Type B pancreatic cell (in vitro differentiated cells): ENCODE data around the gene PCDHGA12. TPM values are rescaled to one million over a fixed set of nuclear protein-coding genes. Genes with fewer than 3 reads are reported as not detected.
"Not testable (repeated sequence)": the region's sequence is repeated elsewhere in the genome, so short reads cannot be mapped to it uniquely, and the experiment has no call there.

Experiments
- DNase-seq: peaks from one replicate; pipeline ENCODE4 v3.0.0; 2021; ENCODE audit warnings: mixed read lengths; ENCODE audit not compliant: unreplicated experiment; ENCODE audit errors: extremely low spot score
- H3K27ac Mint-ChIP-seq: 2 replicates; pipeline ENCODE4 v1.8.0; 2021; ENCODE audit warnings: mild to moderate bottlenecking, mixed read lengths
- H3K27me3 Mint-ChIP-seq: 2 replicates; pipeline ENCODE4 v1.8.0; 2021; ENCODE audit warnings: mixed read lengths
- H3K36me3 Mint-ChIP-seq: 2 replicates; pipeline ENCODE4 v1.8.0; 2021; ENCODE audit warnings: mixed read lengths
- H3K4me1 Mint-ChIP-seq: one replicate; pipeline ENCODE4 v1.8.0; 2021; ENCODE audit warnings: mixed read lengths; ENCODE audit not compliant: unreplicated experiment
- H3K4me3 Mint-ChIP-seq: 2 replicates; pipeline ENCODE4 v1.8.0; 2021; ENCODE audit warnings: mild to moderate bottlenecking, mixed read lengths
- H3K9me3 Mint-ChIP-seq: 2 replicates; pipeline ENCODE4 v1.8.0; 2021; ENCODE audit warnings: mixed read lengths
- CTCF ChIP-seq: fragments of 200-600 bp; sonication (generic); conservative IDR thresholded peaks from 2 replicates; pipeline ENCODE4 v1.5.0; 2021; ENCODE audit warnings: antibody characterized with exemption, mild to moderate bottlenecking
- total RNA-seq: library from RNA; stranded (reverse); gene quantifications from 2 replicates; pipeline ENCODE4 v1.2.1, GENCODE V29; 2021; ENCODE audit warnings: low replicate concordance

The PCDHGA12 gene
- total RNA-seq, 1 donor from 2014 or later, result 1.7 TPM

GRCh38 chr5:141427783-141428426 lies 2.4 kb upstream of the PCDHGA12 start:
- no peak for DNase-seq
- Mint-ChIP-seq H3K4me3 (peak overlapping the region; percentile 34), H3K27ac (no peak overlapping the region), H3K36me3 (peaks cover 39% of the 10 kb centered on the region), H3K9me3 (peaks cover 21% of the 10 kb centered on the region), H3K4me1 (no peaks in the 10 kb centered on the region), H3K27me3 (no peaks in the 10 kb centered on the region)
- no peak for TF ChIP-seq CTCF

DNA sequence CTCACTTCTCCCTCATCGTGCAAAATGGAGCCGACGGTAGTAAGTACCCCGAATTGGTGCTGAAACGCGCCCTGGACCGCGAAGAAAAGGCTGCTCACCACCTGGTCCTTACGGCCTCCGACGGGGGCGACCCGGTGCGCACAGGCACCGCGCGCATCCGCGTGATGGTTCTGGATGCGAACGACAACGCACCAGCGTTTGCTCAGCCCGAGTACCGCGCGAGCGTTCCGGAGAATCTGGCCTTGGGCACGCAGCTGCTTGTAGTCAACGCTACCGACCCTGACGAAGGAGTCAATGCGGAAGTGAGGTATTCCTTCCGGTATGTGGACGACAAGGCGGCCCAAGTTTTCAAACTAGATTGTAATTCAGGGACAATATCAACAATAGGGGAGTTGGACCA lies 979 bp downstream of the PCDHGA12 start:
- Mint-ChIP-seq H3K36me3 (peaks cover 40% of the 10 kb centered on the region), H3K27ac (no peak overlapping the region), H3K4me1 (no peaks in the 10 kb centered on the region), H3K4me3 (no peak overlapping the region), H3K9me3 (peaks cover 19% of the 10 kb centered on the region), H3K27me3 (no peaks in the 10 kb centered on the region)
- no peak for DNase-seq
- TF ChIP-seq CTCF, result no peak

- H3K4me1 Mint-ChIP-seq, H3K27me3 Mint-ChIP-seq, H3K4me3 Mint-ChIP-seq, H3K27ac Mint-ChIP-seq, DNase-seq: not testable (repeated sequence)
- Mint-ChIP-seq H3K36me3 (peaks cover 43% of the 10 kb centered on the region), H3K9me3 (peaks cover 14% of the 10 kb centered on the region)
Observed at GRCh38 chr5:141432308-141432707, 2.0 kb downstream of the PCDHGA12 start.

GRCh38 chr5:141432726-141433125 lies 2.4 kb downstream of the PCDHGA12 start:
- DNase-seq, H3K4me1 Mint-ChIP-seq, H3K27ac Mint-ChIP-seq, H3K4me3 Mint-ChIP-seq, H3K27me3 Mint-ChIP-seq: not testable (repeated sequence)
- Mint-ChIP-seq H3K36me3 (peaks cover 43% of the 10 kb centered on the region), H3K9me3 (peaks cover 14% of the 10 kb centered on the region)

DNA sequence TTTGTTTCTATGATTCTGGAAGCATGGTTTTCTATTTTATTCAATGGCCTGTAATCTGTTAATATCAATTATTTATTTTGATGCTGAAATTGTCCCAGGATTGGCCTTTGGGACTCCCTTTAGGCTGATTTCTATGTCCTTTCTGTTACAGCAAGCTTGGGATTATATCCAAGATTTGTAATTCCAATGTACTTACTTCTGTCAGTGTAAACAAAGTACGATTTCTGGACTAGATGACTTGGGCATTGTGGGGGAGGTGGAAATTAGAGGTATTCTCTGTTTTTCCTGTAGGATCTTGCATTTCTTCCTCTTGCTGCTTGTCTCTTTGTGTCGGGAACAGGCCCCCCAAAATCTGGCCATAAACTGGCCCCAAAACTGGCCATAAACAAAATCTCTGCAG lies 3.7 kb downstream of the PCDHGA12 start:
- peaks cover 10% of the 10 kb centered on the region for H3K9me3 Mint-ChIP-seq
- no peaks in the 10 kb centered on the region for H3K27me3 Mint-ChIP-seq
- DNase-seq, result no peak
- no peaks in the 10 kb centered on the region for H3K4me1 Mint-ChIP-seq
- peaks cover 37% of the 10 kb centered on the region for H3K36me3 Mint-ChIP-seq
- no peak overlapping the region for H3K4me3 Mint-ChIP-seq
- no peak overlapping the region for H3K27ac Mint-ChIP-seq
- TF ChIP-seq CTCF, result no peak

- TF ChIP-seq CTCF, result no peak
- no peak for DNase-seq
- Mint-ChIP-seq H3K27me3 (no peaks in the 10 kb centered on the region), H3K36me3 (peaks cover 34% of the 10 kb centered on the region), H3K4me1 (no peaks in the 10 kb centered on the region), H3K4me3 (no peak overlapping the region), H3K27ac (no peak overlapping the region), H3K9me3 (peaks cover 13% of the 10 kb centered on the region)
Observed at GRCh38 chr5:141437221-141437620, 6.9 kb downstream of the PCDHGA12 start.
